ENCODE data around the gene CYP39A1.

Gene CYP39A1

GRCh38 chr6:46584586-46584985 is 68.0 kb downstream of the CYP39A1 start:
- Histone ChIP-seq H3K9me2 (replicated peaks; ENCODE audit: control insufficient read depth, low read length) (no peaks in the 10 kb centered on the region), H4K20me1 (ENCODE audit: control insufficient read depth, insufficient read depth, low read depth, low read length) (no peaks in the 10 kb centered on the region), H3K4me3 (ENCODE audit: low read length) (no peak overlapping the region), H3K27me3 (ENCODE audit: control insufficient read depth, low read length) (no peaks in the 10 kb centered on the region), H3K9me3 (ENCODE audit: control insufficient read depth, insufficient read depth, low read length) (no peaks in the 10 kb centered on the region), H3K4me2 (ENCODE audit: low read length) (no peak overlapping the region), H3K36me3 (ENCODE audit: control insufficient read depth, low read length) (peaks cover 14% of the 10 kb centered on the region), H3F3A (ENCODE audit: control insufficient read depth, insufficient read depth) (no peaks in the 10 kb centered on the region), H3K4me1 (ENCODE audit: control insufficient read depth, low read length) (no peaks in the 10 kb centered on the region), H3K79me2 (ENCODE audit: control insufficient read depth, low read length) (no peaks in the 10 kb centered on the region), H3K27ac (ENCODE audit: low read depth, low read length) (no peak overlapping the region)
- TF ChIP-seq CTCF (IDR thresholded peaks at IDR 0.05; ENCODE audit: low read depth, low read length, poor library complexity, severe bottlenecking), result no peak
- no peak for TF ChIP-seq EZH2phosphoT487 (IDR thresholded peaks at IDR 0.05; ENCODE audit: borderline replicate concordance, low read length)

DNA sequence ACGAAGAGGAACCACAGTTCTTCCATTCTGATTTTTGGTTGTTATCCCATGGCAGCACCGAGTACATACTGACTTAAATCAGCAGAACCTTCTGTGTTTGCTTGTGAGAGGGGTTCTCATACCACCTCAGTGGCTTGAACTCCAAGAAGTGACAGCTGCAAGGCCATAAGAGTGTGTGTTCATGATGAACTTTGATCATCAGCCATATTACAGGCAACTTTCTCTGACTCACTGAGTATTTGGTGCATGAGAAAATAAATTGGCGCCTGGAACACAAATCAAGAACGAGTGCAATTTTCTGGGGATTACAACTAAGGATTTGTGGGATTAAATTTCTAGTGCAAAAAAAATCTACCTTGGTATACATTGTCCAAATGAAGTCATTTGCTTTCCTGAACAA is 68.9 kb downstream of the CYP39A1 start:
- H3K4me2 ChIP-seq (ENCODE audit: low read length), result no peak overlapping the region
- H3K9me3 ChIP-seq (ENCODE audit: control insufficient read depth, insufficient read depth, low read length), result no peaks in the 10 kb centered on the region
- no peak overlapping the region for H3K27ac ChIP-seq (ENCODE audit: low read depth, low read length)
- no peaks in the 10 kb centered on the region for H3K4me1 ChIP-seq (ENCODE audit: control insufficient read depth, low read length)
- H3K79me2 ChIP-seq (ENCODE audit: control insufficient read depth, low read length), result no peaks in the 10 kb centered on the region
- H4K20me1 ChIP-seq (ENCODE audit: control insufficient read depth, insufficient read depth, low read depth, low read length), result no peaks in the 10 kb centered on the region
- H3K27me3 ChIP-seq (ENCODE audit: control insufficient read depth, low read length), result no peaks in the 10 kb centered on the region
- H3K4me3 ChIP-seq (ENCODE audit: low read length), result no peak overlapping the region
- no peaks in the 10 kb centered on the region for H3K9me2 ChIP-seq (replicated peaks; ENCODE audit: control insufficient read depth, low read length)
- H3F3A ChIP-seq (ENCODE audit: control insufficient read depth, insufficient read depth), result no peaks in the 10 kb centered on the region
- H3K36me3 ChIP-seq (ENCODE audit: control insufficient read depth, low read length), result peaks cover 14% of the 10 kb centered on the region
- TF ChIP-seq CTCF (IDR thresholded peaks at IDR 0.05; ENCODE audit: low read depth, low read length, poor library complexity, severe bottlenecking) (no peak), EZH2phosphoT487 (IDR thresholded peaks at IDR 0.05; ENCODE audit: borderline replicate concordance, low read length) (no peak)

GRCh38 chr6:46583081-46583480 is 69.5 kb downstream of the CYP39A1 start:
- H3K36me3 ChIP-seq (ENCODE audit: control insufficient read depth, low read length), result peaks cover 14% of the 10 kb centered on the region
- no peaks in the 10 kb centered on the region for H3K4me1 ChIP-seq (ENCODE audit: control insufficient read depth, low read length)
- no peaks in the 10 kb centered on the region for H3K27me3 ChIP-seq (ENCODE audit: control insufficient read depth, low read length)
- TF ChIP-seq CTCF (IDR thresholded peaks at IDR 0.05; ENCODE audit: low read depth, low read length, poor library complexity, severe bottlenecking) (no peak), EZH2phosphoT487 (IDR thresholded peaks at IDR 0.05; ENCODE audit: borderline replicate concordance, low read length) (no peak)
- no peaks in the 10 kb centered on the region for H4K20me1 ChIP-seq (ENCODE audit: control insufficient read depth, insufficient read depth, low read depth, low read length)
- H3K4me3 ChIP-seq (ENCODE audit: low read length), result no peak overlapping the region
- no peaks in the 10 kb centered on the region for H3K9me2 ChIP-seq (replicated peaks; ENCODE audit: control insufficient read depth, low read length)
- H3K4me2 ChIP-seq (ENCODE audit: low read length), result no peak overlapping the region
- H3F3A ChIP-seq (ENCODE audit: control insufficient read depth, insufficient read depth), result no peaks in the 10 kb centered on the region
- no peaks in the 10 kb centered on the region for H3K9me3 ChIP-seq (ENCODE audit: control insufficient read depth, insufficient read depth, low read length)
- H3K79me2 ChIP-seq (ENCODE audit: control insufficient read depth, low read length), result no peaks in the 10 kb centered on the region
- H3K27ac ChIP-seq (ENCODE audit: low read depth, low read length), result no peak overlapping the region

Data from DOHH2 (cell line).